DMS79 (cell line): ENCODE measurements around the gene KLHDC1.
"Not testable (repeated sequence)": the region's sequence is repeated elsewhere in the genome, so short reads cannot be mapped to it uniquely, and the experiment has no call there.

Experiments
- DNase-seq: peaks from one replicate; lab custom pipeline; 2025; lab: John Stamatoyannopoulos, UW

The KLHDC1 gene

GRCh38 chr14:49692811-49693734 lies at the start of gene KLHDC1:
Gene KLHDC1, plus strand, starts transcription at chr14:49693120. Its CDS starts 75 bp downstream, at chr14:49693195.
- peak; percentile 56 for DNase-seq

- no peak for DNase-seq
Observed at GRCh38 chr14:49653508-49653907, 39.4 kb upstream of the KLHDC1 start.

GRCh38 chr14:49654511-49654910 lies 38.4 kb upstream of the KLHDC1 start:
- DNase-seq = no peak

- DNase-seq = not testable (repeated sequence)
Observed at GRCh38 chr14:49657500-49657899, 35.4 kb upstream of the KLHDC1 start.

GRCh38 chr14:49659526-49660455 lies 33.1 kb upstream of the KLHDC1 start:
- no peak for DNase-seq

- no peak for DNase-seq
Observed at GRCh38 chr14:49670475-49670874, 22.4 kb upstream of the KLHDC1 start.

- no peak for DNase-seq
Observed at GRCh38 chr14:49673586-49673985, 19.3 kb upstream of the KLHDC1 start.

GRCh38 chr14:49677643-49678042 lies 15.3 kb upstream of the KLHDC1 start:
- no peak for DNase-seq

GRCh38 chr14:49679271-49679670 lies 13.6 kb upstream of the KLHDC1 start:
- DNase-seq = no peak

- DNase-seq = no peak
Observed at GRCh38 chr14:49686425-49686824, 6.5 kb upstream of the KLHDC1 start.

GRCh38 chr14:49687942-49688700 lies 4.8 kb upstream of the KLHDC1 start, which contains the start of gene POLE2:
Gene POLE2, minus strand, starts transcription at chr14:49688214. Its CDS starts 11 bp downstream, at chr14:49688203.
- peak; percentile 62 for DNase-seq

GRCh38 chr14:49688701-49689030 lies 4.3 kb upstream of the KLHDC1 start:
- no peak for DNase-seq

GRCh38 chr14:49691031-49691430 lies 1.9 kb upstream of the KLHDC1 start:
- no peak for DNase-seq

GRCh38 chr14:49692193-49692757 lies 645 bp upstream of the KLHDC1 start:
- no peak for DNase-seq

GRCh38 chr14:49693735-49694124 lies 810 bp downstream of the KLHDC1 start:
- DNase-seq = not testable (repeated sequence)

- no peak for DNase-seq
Observed at GRCh38 chr14:49702725-49703124, 9.8 kb downstream of the KLHDC1 start.

GRCh38 chr14:49703965-49704364 lies 11.0 kb downstream of the KLHDC1 start:
- DNase-seq = no peak

GRCh38 chr14:49704471-49704870 lies 11.6 kb downstream of the KLHDC1 start:
- not testable (repeated sequence) for DNase-seq

GRCh38 chr14:49710993-49711392 lies 18.1 kb downstream of the KLHDC1 start:
- DNase-seq = not testable (repeated sequence)

- DNase-seq = no peak
Observed at GRCh38 chr14:49720744-49721143, 27.8 kb downstream of the KLHDC1 start.

- not testable (repeated sequence) for DNase-seq
Observed at GRCh38 chr14:49721733-49722435, 29.0 kb downstream of the KLHDC1 start.
